HUES64 (cell line): ENCODE data around the gene KRT2.

Experiments
- H3K27ac ChIP-seq: 2 replicates; pipeline ENCODE4 v1.7.0; 2013; ENCODE audit warnings: low read depth, low read length, inconsistent platforms
- H3K27me3 ChIP-seq: 2 replicates; pipeline ENCODE4 v1.6.1; 2013; ENCODE audit warnings: mild to moderate bottlenecking, low read length; ENCODE audit not compliant: insufficient read depth
- H3K36me3 ChIP-seq: 2 replicates; pipeline ENCODE4 v1.6.1; 2013; ENCODE audit warnings: mild to moderate bottlenecking, low read length; ENCODE audit not compliant: insufficient read depth
- H3K4me1 ChIP-seq: 2 replicates; pipeline ENCODE4 v1.6.1; 2013; ENCODE audit warnings: mild to moderate bottlenecking, low read length, moderate library complexity; ENCODE audit not compliant: insufficient read depth
- H3K4me3 ChIP-seq: 2 replicates; pipeline ENCODE4 v1.5.1; 2013; ENCODE audit warnings: mild to moderate bottlenecking, low read length, moderate library complexity
- H3K9ac ChIP-seq: 2 replicates; pipeline ENCODE4 v1.6.1; 2013; ENCODE audit warnings: mild to moderate bottlenecking, low read depth, low read length
- H3K9me3 ChIP-seq: 2 replicates; pipeline ENCODE4 v1.6.1; 2013; ENCODE audit warnings: low read depth, low read length; ENCODE audit not compliant: insufficient read depth
- whole genome bisulfite sequencing: fragments of 150-250, 120-280 bp; methylation state at CpG from one replicate; pipeline ENCODE4 v1.1.7; 2013; ENCODE audit warnings: missing lambda C conversion rate; 5-methylcytosine and 5-hydroxymethylcytosine counted together

KRT2 gene

GRCh38 chr12:52650520-52651081, 1.4 kb downstream of the KRT2 start:
- 93% methylated on average over 12 of the region's 12 CpGs for WGBS
- Histone ChIP-seq H3K4me1 (no peaks in the 10 kb centered on the region), H3K27me3 (no peaks in the 10 kb centered on the region; the same call in 1 of the 2 replicates), H3K27ac (no peak overlapping the region), H3K36me3 (no peaks in the 10 kb centered on the region), H3K4me3 (no peak overlapping the region), H3K9me3 (peaks cover 3% of the 10 kb centered on the region; the same call in 1 of the 2 replicates), H3K9ac (no peak overlapping the region)

DNA sequence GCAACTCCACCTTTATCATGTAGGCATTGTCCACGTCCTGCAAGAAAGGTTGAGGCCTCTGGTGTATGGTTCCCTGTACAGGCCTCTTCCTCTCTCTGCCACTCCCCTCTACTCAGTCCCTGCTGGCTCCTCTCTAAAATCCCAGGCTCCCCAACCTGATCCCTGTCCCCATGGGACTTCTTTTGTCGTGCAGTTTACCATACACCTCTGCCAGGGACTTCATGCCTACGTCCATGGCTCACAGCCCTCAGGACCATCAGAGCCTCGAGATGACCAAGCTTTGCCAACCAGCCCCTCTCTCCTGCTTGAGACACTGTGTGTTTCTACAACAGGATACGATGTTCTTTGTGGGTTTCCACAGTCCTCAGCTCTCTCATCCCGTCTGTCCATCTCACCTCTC, 2.9 kb downstream of the KRT2 start:
- Histone ChIP-seq H3K9ac (no peak overlapping the region), H3K36me3 (no peaks in the 10 kb centered on the region), H3K4me3 (no peak overlapping the region), H3K9me3 (peaks cover 3% of the 10 kb centered on the region; the same call in 1 of the 2 replicates), H3K4me1 (no peaks in the 10 kb centered on the region), H3K27ac (no peak overlapping the region), H3K27me3 (no peaks in the 10 kb centered on the region; the same call in 1 of the 2 replicates)
- WGBS = 88% methylated on average over 6 of the region's 6 CpGs

GRCh38 chr12:52648012-52648550, 3.9 kb downstream of the KRT2 start:
- Histone ChIP-seq H3K27me3 (no peaks in the 10 kb centered on the region), H3K9ac (no peak overlapping the region), H3K4me1 (no peaks in the 10 kb centered on the region), H3K27ac (no peak overlapping the region), H3K4me3 (no peak overlapping the region), H3K9me3 (peaks cover 3% of the 10 kb centered on the region; the same call in 1 of the 2 replicates), H3K36me3 (no peaks in the 10 kb centered on the region)
- 97% methylated on average over 8 of the region's 8 CpGs for WGBS

GRCh38 chr12:52647601-52648000, 4.4 kb downstream of the KRT2 start:
- no peak overlapping the region for H3K9ac ChIP-seq
- H3K27me3 ChIP-seq = no peaks in the 10 kb centered on the region
- 96% methylated on average over 9 of the region's 9 CpGs for WGBS

GRCh38 chr12:52646613-52647012, 5.4 kb downstream of the KRT2 start:
- Histone ChIP-seq H3K4me3 (no peak overlapping the region), H3K27ac (no peak overlapping the region), H3K4me1 (no peaks in the 10 kb centered on the region), H3K9me3 (no peaks in the 10 kb centered on the region), H3K27me3 (no peaks in the 10 kb centered on the region), H3K36me3 (no peaks in the 10 kb centered on the region), H3K9ac (no peak overlapping the region)
- WGBS = 87% methylated on average over 12 of the region's 12 CpGs

More at GRCh38 chr12:52647601-52648000, 4.4 kb downstream of the KRT2 start:
- H3K4me1 ChIP-seq = no peaks in the 10 kb centered on the region
- H3K9me3 ChIP-seq = peaks cover 3% of the 10 kb centered on the region; the same call in 1 of the 2 replicates
- H3K4me3 ChIP-seq = no peak overlapping the region
- H3K27ac ChIP-seq = no peak overlapping the region
- H3K36me3 ChIP-seq = no peaks in the 10 kb centered on the region

DNA sequence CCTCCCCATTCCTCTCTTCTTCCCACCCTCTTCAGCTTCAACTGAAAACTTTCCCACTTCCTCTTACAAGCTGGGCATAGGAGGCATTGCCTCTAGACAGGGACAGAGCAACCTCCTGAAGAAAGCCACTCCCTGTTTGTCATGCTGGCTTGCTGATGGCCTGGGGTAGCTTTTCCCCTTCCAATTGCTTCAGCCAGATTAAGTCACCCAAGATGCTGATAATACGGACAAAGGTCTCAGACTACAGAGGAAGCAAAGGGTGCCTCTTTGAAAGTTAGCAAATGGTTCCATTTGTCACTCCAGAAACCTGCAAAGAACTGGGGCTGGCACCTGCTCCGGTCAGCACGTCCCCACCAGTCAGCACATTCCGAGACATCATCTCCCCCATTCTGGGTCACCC, 6.0 kb downstream of the KRT2 start:
- WGBS = 88% methylated on average over 4 of the region's 4 CpGs

GRCh38 chr12:52645120-52645761, 6.8 kb downstream of the KRT2 start:
- no peaks in the 10 kb centered on the region for H3K9me3 ChIP-seq
- H3K4me3 ChIP-seq = no peak overlapping the region
- H3K27me3 ChIP-seq = no peaks in the 10 kb centered on the region
- 89% methylated on average over 7 of the region's 7 CpGs for WGBS
- no peaks in the 10 kb centered on the region for H3K36me3 ChIP-seq
- no peak overlapping the region for H3K9ac ChIP-seq
- no peak overlapping the region for H3K27ac ChIP-seq
- no peaks in the 10 kb centered on the region for H3K4me1 ChIP-seq

More for the DNA sequence above, 6.0 kb downstream of the KRT2 start:
- no peaks in the 10 kb centered on the region for H3K27me3 ChIP-seq
- no peak overlapping the region for H3K9ac ChIP-seq
- H3K27ac ChIP-seq = no peak overlapping the region
- no peaks in the 10 kb centered on the region for H3K36me3 ChIP-seq
- H3K9me3 ChIP-seq = no peaks in the 10 kb centered on the region
- H3K4me3 ChIP-seq = no peak overlapping the region
- no peaks in the 10 kb centered on the region for H3K4me1 ChIP-seq

- H3K36me3 ChIP-seq = no peaks in the 10 kb centered on the region
- WGBS = 94% methylated on average over 6 of the region's 6 CpGs
- no peaks in the 10 kb centered on the region for H3K4me1 ChIP-seq
- H3K27ac ChIP-seq = no peak overlapping the region
- no peaks in the 10 kb centered on the region; the same call in 1 of the 2 replicates for H3K27me3 ChIP-seq
- H3K4me3 ChIP-seq = no peak overlapping the region
- no peak overlapping the region for H3K9ac ChIP-seq
- no peaks in the 10 kb centered on the region for H3K9me3 ChIP-seq
Observed at GRCh38 chr12:52644078-52644415, 8.0 kb downstream of the KRT2 start.

DNA sequence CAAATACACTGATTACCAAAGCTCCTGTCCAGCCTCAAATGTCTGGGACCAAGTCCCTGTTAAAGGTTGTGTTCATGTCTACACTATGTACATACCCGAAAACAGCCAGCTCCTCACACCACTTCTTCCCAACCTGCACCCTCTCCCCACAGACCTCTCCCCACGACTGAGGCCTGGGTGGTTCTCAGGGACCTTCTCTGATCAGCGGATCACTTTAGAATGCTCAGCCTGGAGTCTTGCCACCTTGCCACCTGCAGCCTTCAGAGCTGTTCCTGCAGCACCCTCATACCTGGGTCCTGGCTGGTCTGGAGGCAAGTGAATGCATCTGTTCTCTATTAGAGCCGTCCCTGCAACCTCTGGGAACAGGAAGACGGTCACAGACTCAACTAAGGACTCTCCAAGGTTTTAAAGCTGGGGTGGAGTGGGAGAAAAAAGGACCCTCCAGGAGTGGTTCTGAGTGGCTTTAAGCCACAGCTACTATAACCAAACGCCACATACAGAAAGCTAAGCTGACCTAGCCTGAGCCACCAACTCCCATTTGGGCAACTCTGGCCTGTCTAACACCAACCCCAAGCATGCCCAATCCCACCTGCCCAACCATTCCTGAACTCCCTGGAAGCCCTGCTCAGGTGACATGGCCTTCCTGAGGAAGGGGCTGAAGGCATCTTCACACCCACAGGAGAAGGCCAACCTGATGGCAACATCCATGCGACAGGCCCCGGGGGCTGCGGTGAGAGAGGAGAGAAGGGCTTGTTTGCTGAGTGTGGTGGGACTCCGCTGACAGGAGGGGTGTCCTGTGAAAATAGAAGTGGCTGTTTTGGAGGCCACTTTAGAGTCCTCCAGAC, 8.6 kb downstream of the KRT2 start:
- no peak overlapping the region for H3K27ac ChIP-seq
- no peaks in the 10 kb centered on the region; the same call in 1 of the 2 replicates for H3K27me3 ChIP-seq
- 85% methylated on average over 10 of the region's 10 CpGs for WGBS
- H3K36me3 ChIP-seq = no peaks in the 10 kb centered on the region
- H3K9me3 ChIP-seq = no peaks in the 10 kb centered on the region
- no peaks in the 10 kb centered on the region for H3K4me1 ChIP-seq
- H3K4me3 ChIP-seq = no peak overlapping the region
- H3K9ac ChIP-seq = no peak overlapping the region

DNA sequence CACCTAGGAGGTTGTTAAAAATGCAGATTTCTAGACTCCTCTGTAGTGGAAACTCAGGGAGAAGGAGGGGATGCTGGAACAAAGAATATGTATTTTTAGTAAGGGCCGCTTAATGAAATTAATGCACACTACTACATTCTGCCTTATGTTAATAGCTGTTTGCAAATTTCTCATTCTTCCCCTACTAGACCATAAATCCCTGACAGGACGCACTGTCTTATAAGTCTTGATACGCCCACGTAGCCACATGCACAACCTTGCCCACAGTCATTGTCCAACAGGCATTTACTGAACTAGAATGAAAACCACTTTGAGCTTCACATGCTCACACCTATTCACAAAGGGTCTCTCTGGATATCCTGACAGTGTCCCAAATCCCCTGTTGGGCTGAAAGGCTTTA, 10.5 kb downstream of the KRT2 start:
- WGBS = 80% methylated on average over 4 of the region's 4 CpGs
- no peak overlapping the region for H3K27ac ChIP-seq
- no peaks in the 10 kb centered on the region for H3K4me1 ChIP-seq
- no peaks in the 10 kb centered on the region for H3K9me3 ChIP-seq
- H3K9ac ChIP-seq = no peak overlapping the region
- H3K36me3 ChIP-seq = no peaks in the 10 kb centered on the region
- H3K27me3 ChIP-seq = no peaks in the 10 kb centered on the region; the same call in 1 of the 2 replicates
- no peak overlapping the region for H3K4me3 ChIP-seq

DNA sequence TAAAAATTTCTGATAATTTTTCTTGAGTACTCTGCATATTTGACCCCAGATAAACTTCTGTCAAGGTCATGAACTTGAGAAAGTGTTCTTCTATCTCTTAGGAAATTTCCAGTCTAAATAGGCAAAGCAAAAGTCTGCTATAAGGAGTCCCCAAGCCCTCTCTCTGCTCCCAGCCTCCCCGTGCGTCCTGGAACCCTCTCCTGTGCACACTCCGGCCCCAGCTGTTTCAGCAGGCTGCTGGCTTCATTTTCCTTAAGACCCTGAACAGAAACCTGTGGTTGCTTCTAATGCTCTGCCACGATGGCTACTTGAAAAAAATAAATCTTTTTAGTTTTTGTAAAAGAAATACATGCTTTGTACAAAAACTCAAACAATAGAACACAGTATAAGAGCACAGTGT, 14.7 kb downstream of the KRT2 start:
- H3K27ac ChIP-seq = no peak overlapping the region
- no peak overlapping the region for H3K9ac ChIP-seq
- H3K4me3 ChIP-seq = no peak overlapping the region
- WGBS = 91% methylated on average over 4 of the region's 4 CpGs
- H3K36me3 ChIP-seq = no peaks in the 10 kb centered on the region
- no peaks in the 10 kb centered on the region for H3K9me3 ChIP-seq
- no peaks in the 10 kb centered on the region; the same call in 1 of the 2 replicates for H3K27me3 ChIP-seq
- H3K4me1 ChIP-seq = no peaks in the 10 kb centered on the region
